Astrocyte (in vitro differentiated cells and primary cell): ENCODE data around the gene RIMBP2.

ENCODE experiments used
- EZH2 ChIP-seq: IDR thresholded peaks from 2 replicates; pipeline ENCODE4 v1.6.1; 2012; ENCODE audit warnings: mild to moderate bottlenecking, low read length, inconsistent platforms; ENCODE audit not compliant: insufficient read depth
- TF ChIP-seq, protein P1 (sequence below): IDR thresholded peaks from 2 replicates; pipeline ENCODE4 v1.5.1; 2011; ENCODE audit warnings: low read depth, mild to moderate bottlenecking, inconsistent platforms, low read length, moderate library complexity; ENCODE audit not compliant: insufficient read depth

DNA sequence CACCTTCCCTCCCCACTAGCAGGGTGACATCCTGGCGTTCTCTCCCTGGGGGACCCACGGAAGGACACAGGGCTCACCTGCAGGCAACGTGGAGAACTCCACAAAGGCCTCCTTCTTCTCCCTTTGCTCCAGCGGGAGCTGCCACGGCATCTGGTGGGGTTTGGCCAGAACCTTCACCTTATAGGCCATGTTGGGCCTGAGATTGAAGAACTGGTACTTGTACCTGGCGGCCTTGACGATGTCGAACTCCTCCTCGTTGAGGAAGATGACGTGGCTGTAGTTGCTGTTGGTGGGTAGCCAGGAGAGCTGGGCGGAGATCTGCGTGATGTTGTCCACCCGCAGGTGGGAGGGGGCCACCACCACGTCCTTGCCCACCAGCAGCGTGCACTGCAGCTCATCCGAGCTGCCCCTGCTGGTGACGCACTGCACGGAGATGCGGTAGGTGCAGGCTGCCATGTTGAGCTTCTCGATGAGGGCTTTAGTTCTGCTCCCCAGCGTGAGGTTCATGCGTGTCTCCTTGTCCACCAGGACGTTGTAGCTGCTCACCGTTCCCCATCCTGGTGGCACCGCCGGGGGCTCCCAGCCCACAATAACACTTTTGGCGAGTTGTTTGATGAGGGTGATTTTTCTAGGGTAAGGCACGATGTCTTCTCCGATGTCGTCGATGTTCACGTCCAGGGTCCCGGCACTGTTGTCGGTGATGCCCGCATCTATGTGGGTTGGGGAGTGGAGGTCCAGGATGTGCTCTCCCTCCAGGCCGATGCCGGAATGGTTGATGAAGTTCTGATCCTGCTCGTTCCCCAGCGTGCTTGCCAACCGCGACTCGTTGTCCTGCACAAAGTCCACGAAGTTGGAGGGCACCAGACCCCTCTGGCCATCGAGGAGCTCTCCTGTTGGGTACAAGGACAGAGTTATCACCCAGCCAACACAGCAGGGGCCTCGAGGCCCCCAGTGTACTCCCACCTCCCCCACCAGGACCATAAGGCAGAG is 274.0 kb downstream of the RIMBP2 start:
- TF ChIP-seq, protein P1, sequence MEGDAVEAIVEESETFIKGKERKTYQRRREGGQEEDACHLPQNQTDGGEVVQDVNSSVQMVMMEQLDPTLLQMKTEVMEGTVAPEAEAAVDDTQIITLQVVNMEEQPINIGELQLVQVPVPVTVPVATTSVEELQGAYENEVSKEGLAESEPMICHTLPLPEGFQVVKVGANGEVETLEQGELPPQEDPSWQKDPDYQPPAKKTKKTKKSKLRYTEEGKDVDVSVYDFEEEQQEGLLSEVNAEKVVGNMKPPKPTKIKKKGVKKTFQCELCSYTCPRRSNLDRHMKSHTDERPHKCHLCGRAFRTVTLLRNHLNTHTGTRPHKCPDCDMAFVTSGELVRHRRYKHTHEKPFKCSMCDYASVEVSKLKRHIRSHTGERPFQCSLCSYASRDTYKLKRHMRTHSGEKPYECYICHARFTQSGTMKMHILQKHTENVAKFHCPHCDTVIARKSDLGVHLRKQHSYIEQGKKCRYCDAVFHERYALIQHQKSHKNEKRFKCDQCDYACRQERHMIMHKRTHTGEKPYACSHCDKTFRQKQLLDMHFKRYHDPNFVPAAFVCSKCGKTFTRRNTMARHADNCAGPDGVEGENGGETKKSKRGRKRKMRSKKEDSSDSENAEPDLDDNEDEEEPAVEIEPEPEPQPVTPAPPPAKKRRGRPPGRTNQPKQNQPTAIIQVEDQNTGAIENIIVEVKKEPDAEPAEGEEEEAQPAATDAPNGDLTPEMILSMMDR: no peak
- TF ChIP-seq EZH2: no peak
